HG02970 (cell line): ENCODE results near the gene CPT1C.
"Not testable (repeated sequence)": the region's sequence is repeated elsewhere in the genome, so short reads cannot be mapped to it uniquely, and the experiment has no call there.

Source experiments
- ATAC-seq: cut with Tn5 transposase; IDR thresholded peaks from one replicate; pipeline ENCODE4 v1.9.1; 2021; ENCODE audit warnings: mild to moderate bottlenecking, moderate library complexity, moderate number of reproducible peaks; ENCODE audit not compliant: unreplicated experiment, low FRiP score

The CPT1C gene

DNA sequence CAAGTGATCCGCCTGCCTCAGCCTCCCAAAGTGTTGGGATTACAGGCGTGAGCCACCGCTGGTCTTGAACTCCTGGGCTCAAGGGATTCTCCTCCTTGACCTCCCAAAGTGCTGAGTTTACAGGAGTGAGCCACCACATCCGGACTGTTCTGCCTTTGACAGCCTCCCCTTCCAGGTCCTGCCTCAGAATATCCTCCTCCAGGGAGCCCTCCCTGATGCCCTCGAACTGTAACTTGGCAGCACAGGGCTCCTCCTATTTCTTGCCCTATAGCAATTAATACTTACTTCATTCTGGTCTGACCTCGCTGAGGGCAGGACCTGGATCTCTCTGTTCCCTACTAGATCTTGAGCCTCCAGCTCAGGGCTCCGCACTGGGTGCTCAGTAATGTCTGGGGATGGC is 5.9 kb downstream of the CPT1C start:
- no peak for ATAC-seq

DNA sequence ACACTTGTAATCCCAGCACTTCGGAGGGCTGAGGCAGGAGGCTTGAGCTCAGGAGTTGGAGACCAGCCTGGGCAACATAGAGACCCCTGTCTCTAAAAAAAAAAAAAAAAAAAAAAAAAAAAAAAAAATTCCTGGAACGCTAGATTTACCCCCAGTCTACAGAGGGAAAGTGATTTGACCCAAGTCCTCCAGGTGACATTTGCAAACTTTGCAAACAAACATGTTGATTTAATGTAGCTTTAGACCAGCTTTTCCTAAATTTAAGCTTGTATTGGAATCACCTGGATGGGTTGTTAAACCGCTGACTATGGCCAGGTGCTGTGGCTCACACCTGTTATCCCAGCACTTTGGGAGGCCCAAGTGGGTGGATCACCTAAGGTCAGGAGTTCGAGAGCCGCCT is 8.4 kb downstream of the CPT1C start:
- no peak for ATAC-seq

DNA sequence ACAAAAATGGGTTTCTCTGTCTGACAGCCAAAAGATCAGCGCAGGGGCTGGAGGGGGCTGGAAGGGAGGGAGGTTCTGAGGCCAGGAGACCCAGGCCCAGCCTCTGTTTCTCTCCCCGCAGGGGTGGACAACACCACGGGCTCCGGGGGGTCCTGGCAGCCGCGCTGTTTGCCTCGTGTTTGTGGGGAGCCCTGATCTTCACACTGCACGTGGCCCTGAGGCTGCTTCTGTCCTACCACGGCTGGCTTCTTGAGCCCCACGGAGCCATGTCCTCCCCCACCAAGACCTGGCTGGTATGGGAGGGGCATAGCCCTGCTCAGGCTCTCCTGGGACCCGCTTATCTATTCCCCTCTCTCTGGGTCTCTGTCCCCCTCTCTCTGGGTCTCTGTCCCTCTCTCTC is 9.6 kb downstream of the CPT1C start:
- no peak for ATAC-seq

DNA sequence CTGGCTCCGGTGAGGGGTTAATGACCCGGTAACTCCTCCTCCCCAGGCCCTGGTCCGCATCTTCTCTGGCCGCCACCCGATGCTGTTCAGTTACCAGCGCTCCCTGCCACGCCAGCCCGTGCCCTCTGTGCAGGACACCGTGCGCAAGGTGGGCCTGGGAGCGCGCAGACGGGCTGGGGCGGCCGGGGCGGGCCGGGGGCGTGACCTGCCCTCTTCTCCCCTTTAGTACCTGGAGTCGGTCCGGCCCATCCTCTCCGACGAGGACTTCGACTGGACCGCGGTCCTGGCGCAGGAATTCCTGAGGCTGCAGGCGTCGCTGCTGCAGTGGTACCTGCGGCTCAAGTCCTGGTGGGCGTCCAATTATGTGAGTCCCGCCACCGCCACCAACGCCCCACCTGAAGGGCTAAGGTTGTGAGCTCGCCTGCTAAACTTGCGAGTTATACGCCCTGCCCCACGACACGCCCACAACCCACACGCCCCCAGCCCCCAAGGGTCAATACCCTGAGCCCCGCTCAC is 10.4 kb downstream of the CPT1C start:
- ATAC-seq, result no peak

DNA sequence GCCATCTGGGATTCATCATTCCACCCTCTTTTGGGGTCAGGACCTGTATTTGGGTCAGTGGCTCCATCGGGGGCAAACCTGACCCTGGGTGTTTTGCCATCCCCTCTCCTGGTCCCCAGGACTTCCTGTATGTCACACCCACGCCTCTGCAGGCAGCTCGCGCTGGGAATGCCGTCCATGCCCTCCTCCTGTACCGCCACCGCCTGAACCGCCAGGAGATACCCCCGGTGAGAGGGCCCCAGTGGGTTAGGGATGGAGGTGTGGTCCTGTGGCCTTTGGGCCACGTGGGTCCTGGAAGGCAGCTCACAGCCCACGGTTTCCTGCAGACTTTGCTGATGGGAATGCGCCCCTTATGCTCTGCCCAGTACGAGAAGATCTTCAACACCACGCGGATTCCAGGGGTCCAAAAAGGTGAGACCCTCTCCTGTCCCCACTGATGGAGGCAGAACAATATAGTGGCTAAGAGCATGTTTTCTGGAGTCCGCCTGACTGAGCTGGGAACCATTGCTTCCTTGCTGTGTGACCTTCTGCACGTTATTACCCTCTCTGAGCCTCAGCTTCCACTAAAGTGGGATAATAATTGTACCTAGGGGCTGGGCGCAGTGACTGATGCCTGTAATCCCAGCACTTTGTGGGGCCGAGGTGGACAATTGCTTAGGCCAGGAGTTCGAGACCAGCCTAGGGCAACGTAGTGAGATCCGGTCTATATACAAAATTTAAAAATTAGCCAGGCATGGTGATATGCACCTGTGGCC is 14.1 kb downstream of the CPT1C start:
- no peak for ATAC-seq

DNA sequence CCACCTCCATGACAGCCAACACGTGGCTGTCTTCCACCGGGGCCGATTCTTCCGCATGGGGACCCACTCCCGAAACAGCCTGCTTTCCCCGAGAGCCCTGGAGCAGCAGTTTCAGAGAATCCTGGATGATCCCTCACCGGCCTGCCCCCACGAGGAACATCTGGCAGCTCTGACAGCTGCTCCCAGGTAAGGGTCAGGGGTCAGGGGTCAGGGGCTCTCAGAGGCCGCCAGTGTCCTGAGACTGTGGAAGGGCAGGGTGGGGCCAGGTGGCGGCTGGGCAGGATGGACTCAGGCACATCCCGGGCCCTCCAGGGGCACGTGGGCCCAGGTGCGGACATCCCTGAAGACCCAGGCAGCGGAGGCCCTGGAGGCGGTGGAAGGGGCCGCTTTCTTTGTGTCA is 15.0 kb downstream of the CPT1C start:
- no peak for ATAC-seq

DNA sequence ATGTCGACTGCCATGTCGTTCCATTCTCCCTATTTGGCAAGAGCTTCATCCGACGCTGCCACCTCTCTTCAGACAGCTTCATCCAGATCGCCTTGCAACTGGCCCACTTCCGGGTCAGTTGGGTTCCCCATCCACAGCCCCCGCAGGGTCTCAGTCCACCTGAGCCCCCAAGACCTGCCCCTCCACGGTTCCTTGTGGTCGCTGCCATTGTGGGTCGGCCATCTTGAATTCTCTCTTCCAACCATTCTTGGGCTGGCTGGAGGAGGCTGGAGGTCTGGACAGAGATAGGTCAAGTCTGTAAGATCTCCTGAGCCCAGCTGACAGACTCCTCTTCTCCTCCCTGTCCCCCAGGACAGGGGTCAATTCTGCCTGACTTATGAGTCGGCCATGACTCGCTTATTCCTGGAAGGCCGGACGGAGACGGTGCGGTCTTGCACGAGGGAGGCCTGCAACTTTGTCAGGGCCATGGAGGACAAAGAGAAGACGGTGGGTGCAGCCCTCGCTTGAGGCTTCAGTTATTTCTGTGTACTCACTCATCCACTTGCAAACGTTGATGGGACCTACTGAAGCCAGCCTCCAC is 19.5 kb downstream of the CPT1C start:
- no peak for ATAC-seq

DNA sequence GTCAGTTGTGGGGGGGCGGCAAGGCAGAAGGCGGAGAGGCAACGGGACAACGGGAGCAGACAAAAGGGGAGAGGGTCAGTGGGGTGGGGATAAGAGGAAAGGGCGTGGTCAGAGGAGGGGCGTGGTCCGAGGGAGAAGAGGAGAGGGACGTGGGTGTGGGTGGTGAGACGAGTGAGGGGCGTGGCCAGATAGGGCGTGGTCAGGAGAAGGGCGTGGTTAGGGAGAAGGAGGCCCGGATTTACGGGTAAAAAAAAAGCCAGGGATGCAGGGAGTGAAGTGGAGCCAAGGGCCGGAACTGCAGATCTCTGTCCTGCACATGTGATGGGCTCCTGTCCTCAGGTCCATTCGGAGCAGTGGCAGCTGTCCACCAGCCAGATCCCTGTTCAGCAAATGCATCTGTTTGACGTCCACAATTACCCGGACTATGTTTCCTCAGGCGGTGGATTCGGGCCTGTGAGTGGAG is 21.5 kb downstream of the CPT1C start:
- ATAC-seq, result no peak

DNA sequence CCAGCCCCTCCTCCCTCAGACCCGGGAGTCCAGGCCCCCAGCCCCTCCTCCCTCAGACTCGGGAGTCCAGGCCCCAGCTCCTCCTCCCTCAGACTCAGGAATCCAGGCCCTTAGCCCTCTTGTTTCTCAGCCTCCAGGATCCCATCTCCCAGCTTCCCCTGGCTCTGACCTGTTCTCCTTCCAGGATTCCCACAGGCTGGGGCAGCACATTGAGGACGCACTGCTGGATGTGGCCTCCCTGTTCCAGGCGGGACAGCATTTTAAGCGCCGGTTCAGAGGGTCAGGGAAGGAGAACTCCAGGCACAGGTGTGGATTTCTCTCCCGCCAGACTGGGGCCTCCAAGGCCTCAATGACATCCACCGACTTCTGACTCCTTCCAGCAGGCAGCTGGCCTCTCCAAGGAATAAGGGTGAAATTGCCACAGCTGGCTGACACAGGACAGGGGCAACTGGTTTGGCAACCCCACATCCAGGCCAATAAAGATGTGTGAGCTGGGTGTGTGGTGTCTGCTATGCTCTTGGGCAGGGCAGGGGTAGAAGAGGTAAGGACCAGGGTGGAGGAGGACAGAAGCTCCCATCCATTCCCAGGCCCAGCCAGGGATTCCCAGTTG is 22.4 kb downstream of the CPT1C start:
- ATAC-seq, result no peak

DNA sequence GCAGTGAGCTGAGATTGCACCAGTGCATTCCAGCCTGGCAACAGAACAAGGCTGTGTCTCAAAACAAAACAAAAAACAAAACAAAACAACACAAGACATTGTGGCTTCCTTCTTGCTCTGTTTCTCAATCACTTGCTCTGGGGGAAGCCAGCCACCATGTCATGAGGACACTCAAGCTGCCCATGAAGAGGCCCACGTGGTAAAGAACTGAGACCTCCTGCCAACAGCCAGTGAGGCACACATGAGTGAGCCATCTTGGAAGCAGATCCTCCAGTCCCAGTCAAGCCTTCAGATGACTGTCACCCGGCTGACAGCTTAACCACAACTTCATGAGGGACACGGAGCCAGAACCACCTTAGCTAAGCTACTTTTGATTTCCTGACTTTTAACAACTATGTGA is 25.2 kb downstream of the CPT1C start:
- ATAC-seq, result no peak

DNA sequence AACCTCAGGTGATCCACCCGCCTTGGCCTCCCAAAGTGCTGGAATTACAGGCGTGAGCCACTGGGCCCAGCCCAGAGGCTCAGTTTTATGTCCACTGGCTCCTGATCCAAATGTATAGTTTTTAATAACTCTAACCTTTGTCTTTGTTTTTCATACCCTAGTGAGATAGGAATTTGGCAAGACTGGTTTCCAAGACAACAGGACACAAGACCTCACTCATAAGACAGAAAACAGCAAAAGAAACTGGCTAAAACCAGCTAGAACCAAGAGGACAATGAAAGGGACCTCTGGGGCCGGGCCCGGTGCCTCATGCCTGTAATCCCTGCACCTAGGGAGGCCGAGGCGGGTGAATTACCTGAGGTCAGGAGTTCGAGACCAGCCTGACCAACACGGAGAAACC is 27.6 kb downstream of the CPT1C start:
- ATAC-seq, result no peak

DNA sequence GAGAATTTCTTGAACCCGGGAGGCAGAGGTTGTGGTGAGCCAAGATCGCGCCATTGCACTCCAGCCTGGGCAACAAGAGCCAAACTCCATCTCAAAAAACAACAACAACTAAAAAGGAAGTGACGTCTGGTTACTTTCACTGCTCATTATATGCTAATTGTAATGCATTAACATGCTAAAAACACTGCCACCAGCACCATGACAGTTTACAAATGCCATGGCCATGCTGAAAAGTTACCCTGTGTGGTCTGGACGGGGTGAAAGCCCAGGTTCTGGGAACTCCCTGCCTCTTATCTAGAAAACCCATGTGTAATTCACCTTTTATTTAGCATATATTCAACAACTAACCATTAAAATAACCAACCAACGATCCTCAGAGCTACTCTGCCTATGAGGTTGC is 28.1 kb downstream of the CPT1C start:
- ATAC-seq, result no peak

DNA sequence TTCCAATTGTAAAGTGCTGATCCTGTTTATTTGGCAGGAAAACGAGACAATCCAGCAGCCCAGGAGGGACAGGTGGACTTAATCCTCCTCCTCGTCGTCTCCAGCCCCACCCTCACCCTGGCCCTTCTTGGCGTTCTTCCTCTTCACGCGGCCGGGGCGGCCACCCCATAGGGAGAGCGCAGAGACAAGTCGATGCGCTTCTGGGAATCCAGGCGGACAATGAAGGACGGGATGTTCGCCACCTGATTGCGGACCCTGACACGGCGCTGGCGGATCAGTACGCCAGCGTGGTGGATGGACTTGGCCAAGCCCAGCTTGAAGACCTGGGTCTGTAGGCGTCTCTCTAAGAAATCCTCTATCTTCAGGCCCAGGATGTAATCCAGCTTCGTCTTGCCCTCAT is 28.5 kb downstream of the CPT1C start:
- ATAC-seq, result not testable (repeated sequence)

DNA sequence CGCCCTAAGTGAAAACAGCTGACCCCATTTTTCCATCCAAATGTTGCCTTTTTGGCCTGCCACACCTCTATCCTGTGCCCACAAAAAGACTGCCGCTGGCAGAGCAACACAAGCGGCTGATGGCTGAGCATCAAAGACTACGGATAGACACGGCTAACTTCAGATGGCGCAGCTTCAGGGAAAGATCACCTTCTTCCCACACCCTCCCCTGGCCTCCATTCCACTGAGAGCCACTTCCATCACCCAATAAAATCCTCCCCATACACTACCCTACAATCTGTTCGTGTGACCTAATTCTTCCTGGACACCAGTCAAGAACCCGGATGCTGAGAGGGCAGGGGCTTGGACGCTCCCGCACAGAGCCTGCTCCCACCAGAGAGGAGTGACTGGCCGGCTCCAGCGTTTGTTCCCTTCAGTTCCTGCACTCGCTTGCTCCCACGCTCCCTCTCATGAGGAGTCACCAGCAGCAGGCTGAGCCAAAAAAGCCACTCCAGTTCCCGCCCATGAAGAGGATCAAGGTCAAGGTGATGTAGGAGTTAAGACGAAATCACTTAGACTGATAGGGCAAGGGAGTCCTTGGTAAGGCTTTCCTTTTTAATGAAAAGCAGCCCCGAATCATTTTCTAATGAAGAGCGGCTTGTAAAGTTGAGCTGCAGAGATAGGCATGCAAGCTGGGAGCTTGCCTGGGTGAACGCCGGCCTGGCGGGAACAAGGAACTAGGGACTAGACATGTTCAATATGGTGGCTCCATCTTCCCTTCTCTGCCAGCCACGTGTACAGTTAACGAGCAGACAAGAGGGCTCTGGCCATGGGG is 36.5 kb downstream of the CPT1C start:
- no peak for ATAC-seq

DNA sequence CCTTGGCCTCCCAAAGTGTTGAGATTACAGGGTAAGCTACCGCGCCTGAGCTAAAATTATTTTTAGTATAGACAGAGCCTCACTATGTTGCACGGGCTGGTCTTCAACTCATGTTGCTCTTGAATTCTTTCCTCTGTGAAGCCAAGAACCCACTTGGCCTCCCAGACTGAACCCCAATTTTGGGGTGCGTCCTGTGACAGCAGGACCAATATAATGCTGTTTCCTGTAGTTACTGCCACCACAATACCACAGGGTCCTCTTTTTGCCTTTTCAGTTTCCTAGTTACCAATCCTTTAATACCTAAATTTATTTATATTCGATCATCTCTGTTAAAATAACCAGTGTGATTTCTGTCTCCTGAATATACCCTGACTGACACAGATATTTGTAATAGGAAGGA is 39.2 kb downstream of the CPT1C start:
- ATAC-seq, result no peak

DNA sequence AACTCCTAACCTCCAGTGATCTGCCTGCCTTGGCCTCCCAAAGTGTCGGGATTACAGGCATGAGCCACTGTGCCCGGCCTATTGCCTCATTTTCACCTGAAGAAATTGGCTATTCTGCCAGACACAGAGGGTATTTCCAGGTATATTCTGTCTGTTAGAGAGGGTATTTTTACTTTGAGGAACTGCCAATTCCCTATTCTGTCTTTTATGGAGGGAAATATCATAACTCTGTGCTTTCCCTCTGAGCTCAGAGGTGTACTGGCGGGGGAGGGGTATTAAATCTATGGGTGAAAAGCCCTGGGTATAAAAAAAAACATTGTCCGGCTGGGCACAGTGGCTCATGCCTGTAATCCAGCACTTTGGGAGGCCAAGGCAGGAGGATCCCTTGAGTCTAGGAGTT is 47.4 kb downstream of the CPT1C start:
- no peak for ATAC-seq

DNA sequence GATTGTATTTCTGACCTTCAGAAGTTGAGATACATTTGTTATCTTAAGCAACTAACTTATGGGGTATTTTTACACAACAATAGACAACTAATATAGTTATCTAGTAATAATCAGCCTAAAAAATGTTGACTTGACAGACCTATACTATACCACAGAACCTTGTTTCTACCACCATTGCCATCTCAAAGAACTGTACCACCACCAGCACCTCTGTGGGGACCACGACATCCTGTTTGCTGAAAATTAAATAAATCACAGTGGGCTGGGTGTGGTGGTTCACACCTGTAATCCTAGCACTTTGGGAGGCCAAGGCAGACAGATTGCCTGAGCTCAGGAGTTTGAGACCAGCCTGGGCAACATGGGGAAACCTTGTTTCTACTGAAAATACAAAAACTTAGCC is 48.2 kb downstream of the CPT1C start:
- ATAC-seq, result no peak

DNA sequence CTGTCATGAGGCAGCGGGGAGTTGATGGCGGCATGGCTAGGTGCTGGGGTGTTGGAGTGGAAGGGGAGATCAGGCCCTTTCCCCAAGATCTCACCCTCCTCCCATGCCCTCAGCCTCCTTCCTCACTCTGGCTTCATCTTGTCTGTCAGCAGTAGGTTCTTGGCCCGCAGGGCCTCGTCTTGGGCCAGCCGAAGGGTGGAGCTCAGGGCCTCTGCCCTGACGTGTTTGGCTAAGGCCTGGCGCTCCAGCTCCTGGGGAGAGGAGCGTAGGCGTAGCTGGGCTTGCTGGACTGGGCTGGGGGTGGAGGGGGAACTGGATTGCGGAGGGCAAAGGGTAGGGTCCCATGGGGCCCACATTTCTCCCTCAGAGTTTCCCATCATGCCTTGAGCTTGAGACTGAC is 49.0 kb downstream of the CPT1C start:
- ATAC-seq, result no peak

DNA sequence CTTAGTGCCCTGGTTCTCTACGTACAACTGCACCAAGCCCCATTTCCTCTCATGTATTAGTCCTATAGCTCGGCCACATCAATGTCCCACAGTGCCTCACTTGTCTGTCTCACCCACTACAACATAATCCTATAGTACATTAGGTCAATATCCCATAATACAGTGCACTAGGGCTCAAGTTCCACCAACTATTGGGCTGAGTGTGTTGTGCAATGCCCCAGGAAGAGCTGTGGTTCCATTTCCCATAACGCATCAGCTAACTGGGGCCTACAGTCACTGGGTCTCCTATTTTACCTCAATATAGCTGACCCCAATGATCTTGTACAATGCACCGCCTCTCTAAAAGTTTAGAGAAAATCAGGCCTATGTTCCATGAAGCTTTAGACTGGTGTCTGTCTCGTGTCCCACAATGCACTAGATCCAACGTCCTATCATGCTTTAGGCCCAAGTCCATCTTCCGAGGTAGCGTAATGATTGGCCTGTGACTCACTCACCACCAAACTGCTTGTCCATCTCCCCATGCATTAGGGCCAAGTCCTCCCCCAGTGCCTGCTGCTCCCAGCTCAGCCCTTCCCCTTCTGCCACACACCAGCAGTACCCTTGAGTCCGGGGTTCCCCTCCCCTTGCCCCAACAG is 50.4 kb downstream of the CPT1C start:
- no peak for ATAC-seq

DNA sequence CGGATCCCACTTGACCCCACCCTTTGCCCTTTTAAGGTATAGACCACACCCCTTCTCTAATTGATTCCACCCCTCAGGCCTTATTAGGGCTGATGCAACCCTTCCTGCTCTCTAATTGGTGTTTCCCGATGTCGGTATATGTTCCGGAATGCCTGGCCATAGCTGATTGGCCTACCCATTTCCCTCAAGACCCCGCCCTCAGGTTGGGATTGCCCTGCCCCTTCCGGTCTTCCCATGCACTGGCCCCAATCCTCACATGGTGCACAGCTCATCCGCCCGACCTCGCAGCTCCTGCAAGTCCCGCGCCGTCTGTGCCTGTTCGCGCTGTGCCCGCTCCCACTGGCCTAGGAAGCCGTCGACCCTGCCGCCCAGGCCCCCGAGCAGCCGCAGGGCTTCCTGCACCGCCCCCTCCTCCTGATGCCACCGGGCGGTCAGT is 54.0 kb downstream of the CPT1C start:
- no peak for ATAC-seq
